ENCODE measurements around the gene ALDH9A1.
"Not testable (repeated sequence)": the region's sequence is repeated elsewhere in the genome, so short reads cannot be mapped to it uniquely, and the experiment has no call there.

The ALDH9A1 gene

DNA sequence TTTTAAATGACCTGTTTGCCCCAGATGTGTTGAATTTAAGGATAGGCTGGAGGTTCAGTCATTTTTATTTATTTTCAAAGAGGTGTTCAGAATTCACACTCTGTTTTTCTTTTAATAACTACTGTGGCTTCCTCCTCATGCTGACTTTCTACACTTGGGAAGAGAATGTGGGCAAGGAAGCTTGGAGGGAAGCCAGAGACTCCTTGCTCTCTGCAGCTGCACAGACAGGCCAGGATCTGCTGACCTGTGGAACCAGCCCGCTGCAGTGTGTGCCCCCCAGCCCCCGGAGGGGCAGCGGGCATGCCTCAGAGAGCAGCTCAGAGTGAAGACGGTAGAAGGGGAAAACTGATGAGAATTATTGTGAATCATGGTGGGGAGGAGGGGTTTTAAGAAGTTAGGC lies 50.4 kb downstream of the ALDH9A1 start:
- DNase-seq (ENCODE audit: low read depth in 2 of 2, low spot score in 1 of 2), result no peak

DNA sequence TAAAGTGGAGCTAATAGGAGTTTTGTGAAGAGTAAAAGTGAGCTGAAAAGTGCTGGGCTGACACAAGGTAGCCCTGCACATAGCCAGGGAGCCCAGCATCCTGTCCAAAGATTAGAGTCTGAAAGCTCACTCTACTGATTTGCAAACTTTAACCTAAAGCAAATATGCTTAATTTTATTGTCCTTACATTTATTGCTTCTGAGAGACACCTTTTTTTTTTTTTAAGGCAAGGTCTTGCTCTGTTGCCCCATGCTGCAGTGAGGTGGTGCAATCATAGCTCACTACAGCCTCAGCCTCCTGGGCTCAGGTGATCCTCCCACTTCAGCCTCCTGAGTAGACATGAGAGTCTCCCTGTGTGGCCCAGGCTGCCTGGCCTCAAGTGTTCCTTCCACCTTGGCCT lies 50.8 kb downstream of the ALDH9A1 start:
- DNase-seq (ENCODE audit: low read depth in 2 of 2, low spot score in 1 of 2), result no peak

DNA sequence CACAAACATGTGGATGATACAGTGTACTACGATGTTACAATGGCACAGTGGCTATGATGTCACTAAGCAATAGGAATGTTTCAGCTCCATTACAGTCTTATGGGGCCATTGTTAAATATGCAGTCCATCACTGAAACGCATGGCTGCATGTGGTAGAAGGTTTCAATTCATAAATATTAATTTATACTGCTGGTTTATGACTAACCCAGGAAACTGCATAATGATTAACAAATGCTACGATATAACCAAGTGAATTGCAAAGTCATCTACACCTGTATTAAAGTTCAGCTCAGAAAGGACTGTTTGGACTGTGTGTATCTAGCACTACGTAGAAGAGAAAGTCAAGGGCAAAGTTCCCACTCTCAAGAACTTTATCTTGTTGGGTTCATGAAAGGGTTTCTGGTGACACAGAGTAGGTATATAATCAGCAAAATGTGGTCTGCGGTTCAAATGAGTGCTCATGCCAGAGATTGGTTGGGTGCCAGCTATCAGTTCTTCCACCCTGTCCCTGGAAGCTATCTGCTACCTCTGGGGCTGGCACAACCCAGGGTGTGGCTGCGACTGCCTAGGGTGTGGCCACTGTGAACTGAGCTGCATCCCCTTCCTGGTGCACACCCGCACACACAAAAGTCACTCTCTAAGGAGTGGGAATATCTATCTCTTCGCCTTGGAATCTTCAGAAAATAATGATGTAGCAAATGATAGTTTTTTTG lies 52.6 kb downstream of the ALDH9A1 start:
- no peak for DNase-seq (ENCODE audit: low read depth in 2 of 2, low spot score in 1 of 2)

DNA sequence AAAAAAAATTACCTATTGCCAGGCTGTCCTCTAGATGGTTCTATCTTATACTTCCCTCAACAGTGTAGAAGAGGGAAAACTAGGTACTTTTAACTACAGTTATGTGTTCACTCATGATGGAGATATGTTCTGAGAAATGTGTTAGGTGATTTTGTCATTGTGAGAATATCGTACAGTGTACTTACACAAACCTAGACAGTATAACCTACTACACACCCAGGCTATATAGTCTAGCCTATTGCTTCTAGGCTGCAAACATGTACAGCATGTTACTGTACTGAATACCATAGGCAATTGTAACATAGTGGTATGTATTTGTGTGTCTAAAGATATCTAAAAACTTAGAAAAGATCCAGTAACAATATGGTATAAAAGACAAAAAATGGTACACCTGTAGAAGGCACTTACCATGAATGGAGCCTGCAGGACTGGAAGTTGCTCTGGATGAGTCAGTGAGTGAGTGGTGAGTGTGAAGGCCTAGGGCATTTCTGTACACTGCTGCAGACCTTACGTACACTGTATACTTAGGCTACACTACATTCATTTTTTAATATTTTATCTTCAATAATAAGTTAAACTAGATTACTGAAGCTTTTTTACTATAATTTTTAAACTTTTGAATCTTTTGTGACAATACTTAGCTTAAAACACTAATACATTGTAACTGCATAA lies 54.2 kb downstream of the ALDH9A1 start:
- no peak for DNase-seq (ENCODE audit: low read depth in 2 of 2, low spot score in 1 of 2)

DNA sequence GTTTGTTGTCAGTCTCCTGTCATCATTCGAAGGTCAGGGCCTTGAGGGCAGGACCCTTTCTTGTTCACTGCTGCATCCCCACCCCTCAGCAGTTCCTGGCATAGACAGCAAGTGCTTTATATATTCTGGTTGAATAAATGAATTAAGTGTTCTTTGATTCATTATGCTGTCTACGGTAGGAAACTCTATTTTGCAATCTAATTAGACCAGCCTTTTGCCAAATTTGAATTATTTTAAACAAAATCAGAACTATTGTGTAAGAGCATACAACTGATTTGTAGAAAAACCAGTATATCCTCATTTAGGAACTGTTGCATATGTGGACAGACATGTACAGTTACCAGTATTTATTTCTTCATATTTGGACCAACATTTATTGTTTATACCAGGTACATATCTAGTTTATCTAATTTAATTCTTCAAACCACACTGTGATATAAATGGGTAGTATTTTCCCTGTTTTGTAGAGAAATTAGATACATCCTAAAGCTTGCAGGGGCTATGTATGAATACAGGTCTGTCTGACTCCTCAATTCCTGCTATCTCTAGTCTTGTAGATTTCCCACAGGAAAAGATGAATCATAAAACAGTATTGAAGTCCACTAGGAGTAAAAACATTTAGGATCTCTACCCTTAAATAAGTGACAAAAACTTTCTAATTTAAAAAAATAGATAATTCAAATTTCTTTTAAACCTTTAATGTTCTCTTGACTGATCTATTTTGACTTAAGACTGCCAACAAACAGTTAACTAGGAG lies 57.0 kb downstream of the ALDH9A1 start:
- DNase-seq (ENCODE audit: low read depth in 2 of 2, low spot score in 1 of 2), result no peak

DNA sequence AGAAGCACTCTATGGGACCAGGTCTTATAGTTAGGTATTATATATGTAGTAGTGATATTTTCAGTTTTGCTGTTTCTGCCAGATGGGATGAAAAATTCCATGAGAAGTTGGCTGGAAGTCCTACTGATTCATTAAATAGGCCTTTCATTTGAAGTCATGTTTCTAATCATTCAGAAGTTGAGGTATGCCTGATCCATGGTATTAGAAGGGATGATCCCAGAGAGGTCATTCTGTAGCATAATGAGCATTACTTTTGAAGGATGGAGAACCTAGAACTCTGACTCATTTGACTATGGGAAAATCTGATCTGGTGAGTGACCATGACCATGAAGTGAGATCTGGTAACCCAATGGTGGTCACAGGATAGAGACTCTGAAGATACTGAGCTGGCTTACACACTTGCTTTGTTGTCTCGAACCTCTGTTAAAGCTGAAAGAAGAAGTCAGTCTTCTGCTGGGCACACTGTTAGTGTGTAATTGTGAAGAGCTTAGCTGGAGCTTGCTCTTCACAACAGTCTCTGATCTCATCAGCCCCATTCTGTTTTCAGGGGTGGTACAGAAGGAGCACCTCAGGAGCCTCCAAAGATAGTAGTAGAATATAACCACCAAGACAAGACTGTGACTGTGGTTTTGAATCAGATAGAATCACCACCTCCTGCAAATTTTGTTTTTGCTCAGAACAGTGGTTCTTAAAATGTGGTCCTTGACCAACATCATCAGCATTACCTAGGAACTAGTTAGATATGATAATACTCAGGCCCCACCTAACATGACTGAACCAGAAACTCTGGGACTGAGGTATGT lies 58.3 kb downstream of the ALDH9A1 start:
- DNase-seq (ENCODE audit: low read depth in 2 of 2, low spot score in 1 of 2), result no peak

DNA sequence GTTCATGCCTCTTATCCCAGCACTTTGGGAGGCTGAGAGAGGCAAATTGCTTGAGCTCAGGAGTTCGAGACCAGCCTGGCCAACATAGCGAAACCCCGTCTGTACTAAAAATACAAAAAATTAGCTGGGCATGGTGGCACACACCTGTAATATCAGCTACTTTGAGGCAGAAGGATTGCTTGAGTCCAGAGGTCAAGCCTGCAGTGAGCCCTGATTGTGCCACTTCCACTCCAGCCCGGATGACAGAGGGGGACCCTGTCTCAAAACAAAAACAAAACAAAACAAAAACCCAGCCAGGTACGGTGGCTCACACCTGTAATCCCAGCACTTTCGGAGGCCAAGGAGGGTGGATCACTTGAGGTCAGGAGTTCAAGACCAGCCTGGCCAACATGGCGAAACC lies 60.2 kb downstream of the ALDH9A1 start:
- not testable (repeated sequence) for DNase-seq (ENCODE audit: low read depth in 2 of 2, low spot score in 1 of 2)

DNA sequence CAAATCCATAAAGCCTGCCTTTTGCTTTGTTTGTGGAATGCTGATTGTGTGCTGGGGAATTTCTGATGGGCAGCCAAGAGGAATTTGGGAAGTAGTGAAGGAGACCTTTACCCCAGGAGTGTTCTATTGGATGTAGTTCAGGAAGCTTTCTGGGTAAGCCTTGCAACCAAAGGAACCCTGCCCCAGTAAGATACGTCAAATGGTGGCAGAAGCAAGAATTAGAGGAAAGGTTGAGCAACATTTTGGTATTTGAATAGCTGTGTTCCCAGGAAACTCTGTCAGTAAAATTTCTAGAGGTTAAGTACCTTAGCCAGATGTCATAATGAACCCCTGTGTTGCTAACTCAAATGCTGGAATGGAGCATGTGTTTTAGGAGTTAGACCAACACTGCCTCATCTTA lies 60.9 kb downstream of the ALDH9A1 start:
- no peak for DNase-seq (ENCODE audit: low read depth in 2 of 2, low spot score in 1 of 2)

DNA sequence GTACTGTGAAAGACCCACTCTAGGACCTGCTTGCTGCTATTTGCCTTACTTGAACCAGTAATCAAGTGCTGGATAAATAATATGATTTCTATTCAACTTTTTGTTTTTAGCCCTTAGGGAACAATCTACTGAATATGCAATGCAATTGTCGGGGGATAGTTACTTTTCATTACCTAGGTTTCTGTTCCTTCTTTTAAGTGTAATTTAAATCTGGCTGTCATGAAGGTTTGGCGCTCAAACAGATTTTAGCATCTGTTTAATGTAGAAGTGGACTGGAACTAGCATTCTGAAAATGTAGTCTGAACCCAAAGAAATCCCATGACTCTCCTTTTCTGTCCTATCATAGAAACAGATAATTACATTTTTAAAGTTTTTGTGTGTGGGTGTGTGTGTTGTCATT lies 62.5 kb downstream of the ALDH9A1 start:
- DNase-seq (ENCODE audit: low read depth in 2 of 2, low spot score in 1 of 2), result no peak

DNA sequence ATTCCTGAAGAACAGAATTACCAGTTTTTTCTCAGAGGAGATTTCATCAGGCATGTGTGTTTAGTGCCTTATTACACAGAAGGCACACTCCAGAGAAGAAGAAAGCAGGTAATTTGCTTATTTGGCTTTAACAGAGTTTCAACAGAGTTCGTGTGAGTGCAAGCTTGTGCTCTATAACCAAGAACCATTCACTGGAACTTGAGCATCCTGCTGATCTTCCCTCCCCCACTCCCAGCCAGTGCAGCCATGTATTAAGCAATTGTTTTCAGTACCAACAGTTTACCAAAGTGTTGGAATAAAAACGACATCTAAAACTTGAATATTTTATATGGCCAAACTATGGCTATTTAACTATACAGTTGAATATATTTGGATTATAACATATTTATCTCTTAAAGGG lies 63.0 kb downstream of the ALDH9A1 start:
- DNase-seq (ENCODE audit: low read depth in 2 of 2, low spot score in 1 of 2), result no peak

DNA sequence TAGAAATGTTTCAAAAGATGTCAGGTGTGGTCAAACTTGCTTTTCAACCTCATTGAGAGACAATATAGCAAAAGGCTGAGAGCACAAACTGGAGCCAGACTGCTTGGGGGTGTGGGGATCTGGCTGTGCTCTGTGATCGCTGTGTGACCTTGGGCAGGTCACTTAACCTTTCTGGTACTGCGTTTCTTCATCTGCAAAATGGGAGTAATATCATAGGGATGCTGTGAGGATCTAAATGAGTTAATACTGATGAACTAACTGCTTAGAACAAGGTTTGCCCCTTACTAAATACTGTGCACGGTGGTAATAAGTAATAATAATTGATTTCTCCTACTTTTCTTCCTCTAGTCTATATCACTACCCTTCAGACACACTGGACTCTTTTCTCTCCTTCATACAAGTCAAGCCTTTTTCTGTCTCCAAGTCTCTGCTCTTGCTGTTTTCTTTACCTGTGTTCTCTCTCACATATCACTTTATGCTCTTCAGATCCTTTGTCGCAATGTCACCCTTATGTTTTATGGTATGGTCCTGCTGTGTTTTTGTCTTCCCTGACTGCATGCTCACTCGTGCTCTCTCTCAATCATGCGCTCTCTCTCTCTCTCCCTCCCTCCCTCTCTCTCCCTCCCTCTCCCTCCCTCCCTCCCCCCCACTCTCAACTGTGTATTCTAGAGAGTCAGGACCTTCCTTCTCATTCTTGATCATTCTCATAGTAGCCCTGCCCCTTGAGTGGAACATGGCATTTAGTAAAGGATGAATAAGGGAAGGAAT lies 64.0 kb downstream of the ALDH9A1 start:
- DNase-seq (ENCODE audit: low read depth in 2 of 2, low spot score in 1 of 2), result no peak

DNA sequence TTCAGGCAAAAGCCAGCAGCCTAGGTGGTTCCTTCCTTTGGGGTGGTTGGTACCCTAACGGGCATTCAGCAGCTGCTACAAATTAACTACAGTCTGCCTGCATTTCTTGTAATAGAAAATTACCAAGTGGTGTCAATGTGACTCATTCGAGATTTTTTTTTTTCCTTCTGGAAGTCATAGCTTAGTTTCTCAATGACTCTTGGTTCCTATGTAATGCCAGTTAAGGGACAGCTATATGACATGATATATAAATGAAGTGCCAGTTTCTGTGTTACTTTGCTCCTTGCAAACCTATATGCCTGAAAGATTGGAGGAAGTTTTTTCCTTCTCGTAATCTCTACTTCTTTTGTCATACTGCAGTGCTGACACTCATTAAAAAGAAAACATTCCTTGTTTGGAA lies 64.7 kb downstream of the ALDH9A1 start:
- DNase-seq (ENCODE audit: low read depth in 2 of 2, low spot score in 1 of 2), result no peak

DNA sequence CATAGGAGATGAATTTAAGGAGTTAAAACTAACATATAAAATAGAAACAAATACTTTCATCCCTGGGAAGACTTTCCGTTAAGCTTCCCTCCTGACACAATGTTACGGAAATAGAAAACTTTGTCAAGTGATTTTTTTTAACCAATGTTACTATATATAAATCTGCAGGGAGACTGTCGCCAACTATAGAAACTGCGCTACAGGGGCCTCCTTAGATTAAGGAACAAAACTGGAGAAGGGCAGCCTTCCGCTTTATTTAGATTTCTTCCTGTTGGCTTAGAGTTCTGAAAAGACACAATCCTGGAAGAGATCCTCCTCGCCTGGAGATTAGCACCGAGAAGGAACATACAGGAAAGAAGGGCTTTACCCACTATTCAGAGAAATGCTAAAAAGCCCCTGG lies 65.9 kb downstream of the ALDH9A1 start:
- no peak for DNase-seq (ENCODE audit: low read depth in 2 of 2, low spot score in 1 of 2)

DNA sequence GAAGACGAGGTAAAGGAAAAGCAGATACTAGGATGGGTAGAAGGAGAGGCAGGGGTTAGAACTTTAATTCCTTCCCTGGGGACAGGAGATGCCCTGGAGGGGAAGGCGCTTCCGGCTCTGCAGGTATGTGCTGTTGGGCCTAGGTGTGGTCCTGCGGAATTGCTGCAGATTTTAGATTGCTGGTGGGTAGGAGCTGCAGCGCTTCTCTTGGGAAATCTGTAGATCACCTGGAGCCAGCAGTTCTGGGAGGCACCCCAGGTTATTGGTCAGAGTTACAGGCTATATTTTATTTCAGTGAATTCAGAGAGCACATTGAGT lies 66.3 kb downstream of the ALDH9A1 start:
- no peak for DNase-seq (ENCODE audit: low read depth in 2 of 2, low spot score in 1 of 2)

DNA sequence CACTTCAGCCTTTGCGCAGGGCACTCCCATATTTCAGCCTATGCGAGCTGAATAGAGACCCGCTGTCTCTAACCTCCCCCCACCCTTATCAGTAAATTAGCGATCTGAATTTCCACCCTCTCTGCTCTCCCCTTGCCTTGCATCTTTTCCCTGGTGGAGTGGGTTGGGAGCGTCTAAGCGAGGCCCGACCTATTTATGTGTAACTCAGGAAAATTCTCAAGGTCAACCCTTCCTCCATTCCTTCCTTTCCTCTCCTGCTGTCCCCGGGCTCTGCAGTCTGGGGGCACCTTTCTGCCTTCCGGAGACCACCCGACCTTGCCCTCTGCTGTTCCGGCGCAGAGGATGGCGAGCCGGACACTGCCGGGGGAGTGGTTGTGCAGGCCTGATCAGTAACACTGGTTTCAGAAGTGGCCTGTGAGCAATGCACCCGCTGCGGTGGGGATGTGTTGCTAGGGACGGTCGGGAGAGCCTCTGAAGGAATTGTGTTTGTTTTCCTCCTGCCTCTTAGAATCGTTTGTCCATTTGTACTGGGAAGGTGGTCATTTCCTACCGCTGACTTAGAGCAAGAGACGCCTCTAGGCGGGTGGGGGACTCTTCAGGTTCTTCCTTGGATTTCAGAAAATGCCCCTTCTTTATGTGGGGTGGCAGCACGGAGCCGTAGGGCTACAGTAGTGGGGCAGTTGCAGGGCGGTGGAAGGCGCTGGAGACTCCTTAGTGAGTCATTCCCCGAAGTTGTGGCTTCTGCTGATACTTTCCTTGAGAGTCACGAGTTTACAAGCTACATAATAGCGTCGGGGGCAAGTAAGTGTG lies 66.8 kb downstream of the ALDH9A1 start:
- DNase-seq (ENCODE audit: low read depth in 2 of 2, low spot score in 1 of 2), result no peak

DNA sequence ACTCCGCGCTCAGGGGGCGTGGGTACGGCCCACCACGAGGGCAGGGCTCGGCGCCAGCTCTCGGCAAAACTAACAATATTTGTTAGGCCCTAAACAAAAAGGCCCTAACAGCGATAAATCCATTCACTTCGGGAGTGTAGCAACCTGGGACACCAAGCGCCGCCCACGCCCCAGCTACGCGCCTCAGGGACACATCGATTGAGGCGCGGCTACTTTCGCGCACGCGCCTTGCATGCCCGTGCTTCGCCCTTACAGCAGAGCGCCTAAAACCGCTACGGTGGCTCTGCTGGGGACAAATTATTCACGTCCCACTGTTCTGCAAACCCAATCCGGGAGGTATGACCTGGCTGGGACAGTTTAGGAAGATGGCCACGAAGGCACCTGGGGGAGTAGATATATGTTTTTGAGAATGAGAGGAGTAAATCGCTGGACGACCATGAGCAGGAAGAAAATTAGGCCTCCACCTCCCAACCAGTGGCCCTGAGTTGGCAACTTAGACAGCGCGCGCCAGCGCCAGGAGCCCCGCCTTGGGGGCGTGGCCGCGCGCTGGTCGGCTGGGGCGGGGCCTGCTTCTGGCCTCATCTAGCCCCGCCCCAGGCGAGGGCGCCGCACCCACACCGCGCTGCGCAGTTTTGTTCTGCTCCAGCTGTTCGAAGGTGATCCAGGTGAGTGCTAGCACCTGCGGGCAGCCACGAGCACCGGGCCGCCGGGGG lies 67.6 kb downstream of the ALDH9A1 start, which contains the start of gene MGST3:
TSS of gene MGST3 (plus strand) at position 606 of the 713 bp plus-strand sequence. CDS start 18,614 bp downstream, outside the sequence.
- DNase-seq (ENCODE audit: low read depth in 2 of 2, low spot score in 1 of 2), result peak; percentile 81 to 86

DNA sequence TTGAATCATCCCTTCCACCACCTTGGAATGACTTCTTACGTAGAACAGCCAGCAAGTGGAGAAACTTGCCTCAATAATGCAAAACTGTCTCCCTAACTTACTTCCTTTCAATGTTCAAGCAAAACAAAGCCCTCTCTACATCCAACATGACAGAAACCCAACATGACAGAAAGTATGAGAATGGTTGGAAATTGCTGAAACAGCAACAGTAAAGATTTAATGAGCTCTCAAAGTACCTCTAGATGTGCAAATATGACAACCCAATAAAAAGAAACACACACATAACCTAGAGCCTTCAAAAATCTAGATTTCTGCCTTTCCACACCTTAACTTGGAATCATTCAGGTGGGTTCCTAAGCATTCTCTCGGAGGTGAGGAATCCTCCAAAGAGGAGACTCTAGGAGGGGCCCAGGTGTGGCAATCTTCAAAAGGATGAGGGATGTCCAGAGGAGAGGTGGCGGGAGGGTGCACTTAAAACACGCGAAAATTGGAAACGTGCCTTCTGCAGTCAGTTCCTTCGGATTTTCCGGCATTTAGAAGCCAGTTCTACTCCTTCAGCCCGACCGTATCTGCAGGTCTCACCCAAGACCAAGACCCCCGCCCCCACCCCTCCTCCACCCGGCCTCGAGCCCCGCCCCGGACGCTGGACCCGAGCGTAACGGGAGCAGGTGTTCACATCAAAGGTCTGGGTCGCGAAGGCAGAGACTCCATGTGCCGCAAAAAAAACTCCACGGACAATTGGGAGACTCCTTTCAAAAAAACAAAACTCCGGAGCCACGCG lies 68.3 kb downstream of the ALDH9A1 start:
- no peak for DNase-seq (ENCODE audit: low read depth in 2 of 2, low spot score in 1 of 2)

DNA sequence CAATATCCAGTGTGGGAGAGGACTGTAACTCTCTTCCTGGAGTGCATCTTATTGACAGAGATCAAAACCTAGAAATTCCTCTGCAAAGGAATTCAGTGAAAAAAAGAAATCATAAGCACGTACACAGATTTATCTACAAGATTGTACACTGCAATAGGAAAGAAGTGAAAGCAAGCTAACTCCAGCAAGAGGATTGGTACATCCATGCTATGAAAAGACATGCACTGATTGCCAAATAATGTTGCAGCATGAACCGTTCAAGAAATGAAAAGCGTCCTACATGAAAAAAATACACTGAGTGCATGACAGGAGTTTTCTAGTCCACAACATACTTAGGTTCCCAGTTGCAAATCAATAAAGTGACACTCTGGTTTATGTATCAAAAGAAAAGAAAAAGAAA lies 69.2 kb downstream of the ALDH9A1 start:
- no peak for DNase-seq (ENCODE audit: low read depth in 2 of 2, low spot score in 1 of 2)

Measured in stimulated activated CD8-positive, alpha-beta memory T cell treated with anti-CD3 and anti-CD28 coated beads, Interleukin-4, amount 100 ng/mL, for 1 hour (primary cell).